Mesendoderm (in vitro differentiated cells): ENCODE data around the gene LMF1.

ENCODE experiments used
- DNase-seq: peaks from one replicate; pipeline ENCODE4 v3.0.0; 2013
- H2AK5ac ChIP-seq: 2 replicates; pipeline ENCODE4 v1.6.1; 2013; ENCODE audit warnings: low read length, inconsistent platforms
- H2BK120ac ChIP-seq: 2 replicates; pipeline ENCODE4 v1.6.1; 2013; ENCODE audit warnings: low read depth, mild to moderate bottlenecking, low read length, moderate library complexity, mixed read lengths
- H2BK15ac ChIP-seq: replicated peaks from 2 replicates; pipeline ENCODE4 v1.6.1; 2013; ENCODE audit warnings: low read depth, mild to moderate bottlenecking, moderate library complexity
- H2BK5ac ChIP-seq: 2 replicates; pipeline ENCODE4 v1.6.1; 2013; ENCODE audit warnings: low read length, inconsistent platforms
- H3K18ac ChIP-seq: 2 replicates; pipeline ENCODE4 v1.6.1; 2013; ENCODE audit warnings: mild to moderate bottlenecking, low read length, mixed read lengths
- H3K23ac ChIP-seq: one replicate; pipeline ENCODE4 v1.6.1; 2013; ENCODE audit warnings: low read length
- H3K27ac ChIP-seq: 2 replicates; pipeline ENCODE4 v1.5.1; 2013; ENCODE audit warnings: low read depth, mild to moderate bottlenecking, inconsistent platforms, low read length, moderate library complexity
- H3K27me3 ChIP-seq: 2 replicates; pipeline ENCODE4 v1.6.1; 2013; ENCODE audit warnings: low read length, control low read depth, mild to moderate bottlenecking, inconsistent platforms; ENCODE audit not compliant: insufficient read depth, poor library complexity
- H3K36me3 ChIP-seq: 2 replicates; pipeline ENCODE4 v1.6.1; 2013; ENCODE audit warnings: low read length, inconsistent platforms; ENCODE audit not compliant: control insufficient read depth, insufficient read depth
- H3K4ac ChIP-seq: one replicate; pipeline ENCODE4 v1.6.1; 2013; ENCODE audit warnings: low read depth, mild to moderate bottlenecking, low read length, moderate library complexity
- H3K4me1 ChIP-seq: 2 replicates; pipeline ENCODE4 v1.6.1; 2013; ENCODE audit warnings: low read depth, low read length, inconsistent platforms; ENCODE audit not compliant: control insufficient read depth
- H3K4me2 ChIP-seq: 2 replicates; pipeline ENCODE4 v1.6.1; 2013; ENCODE audit warnings: low read length
- H3K4me3 ChIP-seq: 2 replicates; pipeline ENCODE4 v1.5.1; 2013; ENCODE audit warnings: mild to moderate bottlenecking, low read length
- H3K56ac ChIP-seq: one replicate; pipeline ENCODE4 v1.6.1; 2013; ENCODE audit warnings: low read length
- H3K79me1 ChIP-seq: 2 replicates; pipeline ENCODE4 v1.6.1; 2013; ENCODE audit warnings: low read length, inconsistent platforms
- H3K79me2 ChIP-seq: 2 replicates; pipeline ENCODE4 v1.6.1; 2013; ENCODE audit warnings: mild to moderate bottlenecking, low read length; ENCODE audit not compliant: control insufficient read depth, insufficient read depth
- H3K9ac ChIP-seq: 2 replicates; pipeline ENCODE4 v1.6.1; 2013; ENCODE audit warnings: low read length, inconsistent platforms
- H4K5ac ChIP-seq: one replicate; pipeline ENCODE4 v1.6.1; 2013; ENCODE audit warnings: low read length
- H4K8ac ChIP-seq: one replicate; pipeline ENCODE4 v1.6.1; 2013; ENCODE audit warnings: low read depth, mild to moderate bottlenecking, control low read depth, low read length, moderate library complexity
- whole genome bisulfite sequencing: extraction: QIAGEN DNeasy Blood & Tissue Kit; methylation state at CpG from one replicate; pipeline ENCODE4 v1.1.7; 2013; ENCODE audit warnings: low lambda C conversion rate, missing lambda C conversion rate; ENCODE audit not compliant: insufficient coverage; ENCODE audit errors: extremely low coverage; 5-methylcytosine and 5-hydroxymethylcytosine counted together

LMF1 gene

GRCh38 chr16:976389-976931 is 5.7 kb upstream of the LMF1 start:
- no peaks in the 10 kb centered on the region for H3K36me3 ChIP-seq
- no peak for DNase-seq
- H4K5ac ChIP-seq: no peak overlapping the region
- no peak overlapping the region for H3K4me3 ChIP-seq
- H2BK120ac ChIP-seq: no peak overlapping the region
- no CpG with 5 or more reads among the region's 24 CpGs for WGBS
- no peaks in the 10 kb centered on the region for H3K79me2 ChIP-seq
- H2BK15ac ChIP-seq: no peak overlapping the region
- peaks cover 4% of the 10 kb centered on the region for H3K27me3 ChIP-seq
- no peak overlapping the region for H3K27ac ChIP-seq
- no peak overlapping the region for H3K9ac ChIP-seq
- no peak overlapping the region for H3K56ac ChIP-seq
- no peak overlapping the region for H4K8ac ChIP-seq
- H3K4me1 ChIP-seq: no peaks in the 10 kb centered on the region
- no peak overlapping the region for H3K23ac ChIP-seq
- no peak overlapping the region for H2AK5ac ChIP-seq
- H3K18ac ChIP-seq: no peak overlapping the region
- no peak overlapping the region for H3K4ac ChIP-seq
- H3K79me1 ChIP-seq: no peaks in the 10 kb centered on the region
- H3K4me2 ChIP-seq: no peak overlapping the region
- no peak overlapping the region for H2BK5ac ChIP-seq

- Histone ChIP-seq H2BK5ac (no peak overlapping the region), H4K8ac (no peak overlapping the region), H3K27ac (no peak overlapping the region), H3K4me1 (no peaks in the 10 kb centered on the region), H3K4ac (no peak overlapping the region), H3K18ac (no peak overlapping the region), H2BK15ac (no peak overlapping the region), H3K79me2 (no peaks in the 10 kb centered on the region), H3K4me2 (no peak overlapping the region), H2AK5ac (no peak overlapping the region), H3K79me1 (no peaks in the 10 kb centered on the region), H3K23ac (no peak overlapping the region), H3K27me3 (peaks cover 4% of the 10 kb centered on the region), H3K36me3 (no peaks in the 10 kb centered on the region), H4K5ac (no peak overlapping the region), H3K4me3 (no peak overlapping the region), H3K56ac (no peak overlapping the region), H3K9ac (no peak overlapping the region), H2BK120ac (no peak overlapping the region)
- WGBS: no CpG with 5 or more reads among the region's 12 CpGs
- DNase-seq: no peak
These were observed 4.5 kb upstream of the LMF1 start for GRCh38 chr16:975291-975690.

GRCh38 chr16:974611-975261 is 4.0 kb upstream of the LMF1 start:
- Histone ChIP-seq H3K79me1 (no peaks in the 10 kb centered on the region), H3K18ac (no peak overlapping the region), H3K36me3 (no peaks in the 10 kb centered on the region), H3K56ac (no peak overlapping the region), H3K4me3 (no peak overlapping the region), H3K4ac (no peak overlapping the region), H2BK5ac (no peak overlapping the region), H2BK15ac (no peak overlapping the region), H3K4me2 (no peak overlapping the region), H2BK120ac (no peak overlapping the region), H3K4me1 (no peaks in the 10 kb centered on the region), H3K9ac (no peak overlapping the region), H4K8ac (no peak overlapping the region), H3K79me2 (no peaks in the 10 kb centered on the region), H2AK5ac (no peak overlapping the region), H3K23ac (no peak overlapping the region), H3K27ac (no peak overlapping the region), H4K5ac (no peak overlapping the region), H3K27me3 (peaks cover under 1% of the 10 kb centered on the region)
- no peak for DNase-seq
- WGBS: no CpG with 5 or more reads among the region's 26 CpGs

GRCh38 chr16:974001-974601 is 3.3 kb upstream of the LMF1 start:
- Histone ChIP-seq H2AK5ac (no peak overlapping the region), H3K4me3 (no peak overlapping the region), H3K9ac (no peak overlapping the region), H3K27me3 (no peaks in the 10 kb centered on the region), H3K4me2 (no peak overlapping the region), H3K4ac (no peak overlapping the region), H3K79me2 (no peaks in the 10 kb centered on the region), H2BK120ac (no peak overlapping the region), H2BK5ac (no peak overlapping the region), H2BK15ac (no peak overlapping the region), H4K5ac (no peak overlapping the region), H3K27ac (no peak overlapping the region), H3K18ac (no peak overlapping the region), H3K56ac (no peak overlapping the region), H4K8ac (no peak overlapping the region), H3K23ac (no peak overlapping the region), H3K36me3 (no peaks in the 10 kb centered on the region), H3K79me1 (peaks cover 3% of the 10 kb centered on the region), H3K4me1 (no peaks in the 10 kb centered on the region)
- WGBS: no CpG with 5 or more reads among the region's 21 CpGs
- DNase-seq: no peak

- H3K79me2 ChIP-seq: no peaks in the 10 kb centered on the region
- H3K23ac ChIP-seq: no peak overlapping the region
- H4K5ac ChIP-seq: no peak overlapping the region
- H3K79me1 ChIP-seq: peaks cover 3% of the 10 kb centered on the region
- H3K9ac ChIP-seq: no peak overlapping the region
- H2BK120ac ChIP-seq: no peak overlapping the region
- H2AK5ac ChIP-seq: no peak overlapping the region
- H3K36me3 ChIP-seq: no peaks in the 10 kb centered on the region
- H3K4me2 ChIP-seq: no peak overlapping the region
- no CpG with 5 or more reads among the region's 17 CpGs for WGBS
- H2BK15ac ChIP-seq: no peak overlapping the region
- no peak overlapping the region for H3K27ac ChIP-seq
- no peak overlapping the region for H4K8ac ChIP-seq
- no peak overlapping the region for H3K4me3 ChIP-seq
- H3K4me1 ChIP-seq: no peaks in the 10 kb centered on the region
- H3K18ac ChIP-seq: no peak overlapping the region
- no peak overlapping the region for H2BK5ac ChIP-seq
- H3K27me3 ChIP-seq: no peaks in the 10 kb centered on the region
- no peak overlapping the region for H3K56ac ChIP-seq
- H3K4ac ChIP-seq: no peak overlapping the region
- no peak for DNase-seq
These were observed 2.6 kb upstream of the LMF1 start for GRCh38 chr16:973366-973765.
